ENCODE results near the gene ALPG.

- TF ChIP-seq, protein P1, sequence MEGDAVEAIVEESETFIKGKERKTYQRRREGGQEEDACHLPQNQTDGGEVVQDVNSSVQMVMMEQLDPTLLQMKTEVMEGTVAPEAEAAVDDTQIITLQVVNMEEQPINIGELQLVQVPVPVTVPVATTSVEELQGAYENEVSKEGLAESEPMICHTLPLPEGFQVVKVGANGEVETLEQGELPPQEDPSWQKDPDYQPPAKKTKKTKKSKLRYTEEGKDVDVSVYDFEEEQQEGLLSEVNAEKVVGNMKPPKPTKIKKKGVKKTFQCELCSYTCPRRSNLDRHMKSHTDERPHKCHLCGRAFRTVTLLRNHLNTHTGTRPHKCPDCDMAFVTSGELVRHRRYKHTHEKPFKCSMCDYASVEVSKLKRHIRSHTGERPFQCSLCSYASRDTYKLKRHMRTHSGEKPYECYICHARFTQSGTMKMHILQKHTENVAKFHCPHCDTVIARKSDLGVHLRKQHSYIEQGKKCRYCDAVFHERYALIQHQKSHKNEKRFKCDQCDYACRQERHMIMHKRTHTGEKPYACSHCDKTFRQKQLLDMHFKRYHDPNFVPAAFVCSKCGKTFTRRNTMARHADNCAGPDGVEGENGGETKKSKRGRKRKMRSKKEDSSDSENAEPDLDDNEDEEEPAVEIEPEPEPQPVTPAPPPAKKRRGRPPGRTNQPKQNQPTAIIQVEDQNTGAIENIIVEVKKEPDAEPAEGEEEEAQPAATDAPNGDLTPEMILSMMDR (IDR thresholded peaks at IDR 0.05) = no peak
- TF ChIP-seq EZH2 (IDR thresholded peaks at IDR 0.05) = no peak
These were observed 29.3 kb upstream of the ALPG start for GRCh38 chr2:232377319-232377718.
